Activated CD8-positive, alpha-beta T cell treated with anti-CD3 and anti-CD28 coated beads for 36 hours (primary cell): ENCODE measurements around the gene ANK3. TPM values are rescaled to one million over a fixed set of nuclear protein-coding genes. Genes with fewer than 3 reads are reported as not detected.

Source experiments
- ATAC-seq: fragments of 200-7000 bp; cut with Tn5 transposase; one replicate; pipeline ENCODE4 v1.10.0; 2021; ENCODE audit warnings: mild to moderate bottlenecking, moderate library complexity
- CTCF ChIA-PET: fragments of 350-600 bp; sonication (Branson Sonifier 250); formaldehyde crosslinking; loops from one replicate; lab custom pipeline; 2021; ENCODE audit warnings: antibody characterized with exemption; lab: Charles Lee
- POLR2A ChIA-PET: fragments of 350-600 bp; sonication (Branson Sonifier 250); formaldehyde crosslinking; loops from one replicate; lab custom pipeline; 2021; ENCODE audit warnings: antibody characterized with exemption; lab: Charles Lee
- DNase-seq: peaks from one replicate; pipeline ENCODE4 v3.0.0-alpha.2; 2020
- H3K27ac Mint-ChIP-seq: one replicate; pipeline ENCODE4 v1.8.0; 2021; ENCODE audit warnings: mild to moderate bottlenecking, mixed read lengths
- H3K27me3 Mint-ChIP-seq: one replicate; pipeline ENCODE4 v1.8.0; 2021; ENCODE audit warnings: mixed read lengths
- H3K36me3 Mint-ChIP-seq: one replicate; pipeline ENCODE4 v1.8.0; 2021; ENCODE audit warnings: low read depth, mixed read lengths
- H3K4me1 Mint-ChIP-seq: one replicate; pipeline ENCODE4 v1.8.0; 2021; ENCODE audit warnings: low read depth, mixed read lengths
- H3K4me3 Mint-ChIP-seq: one replicate; pipeline ENCODE4 v1.8.0; 2021; ENCODE audit warnings: mild to moderate bottlenecking, moderate library complexity, mixed read lengths
- H3K9me3 Mint-ChIP-seq: one replicate; pipeline ENCODE4 v1.8.0; 2021; ENCODE audit warnings: mixed read lengths
- CTCF ChIP-seq: fragments of 200-600 bp; IDR thresholded peaks from one replicate; pipeline ENCODE4 v1.8.0; 2022; ENCODE audit warnings: antibody characterized with exemption, mild to moderate bottlenecking
- intact Hi-C: fragments of 100-400 bp; cut with micrococcal nuclease; formaldehyde crosslinking; loops from one replicate; pipeline ENCODE4 v1.10.0; 2022
- total RNA-seq, 2 experiments: library from RNA; stranded (reverse); gene quantifications; one replicate each; pipeline ENCODE4 v1.2.3, GENCODE V29; 2021

ANK3 gene
- total RNA-seq, result 10 to 100 TPM; 10.3 to 12.0 TPM

- Mint-ChIP-seq H3K4me3 (no peak within 1 kb of the TSS), H3K4me1 (peaks cover 6% of the 10 kb centered on the region), H3K27me3 (no peaks in the 10 kb centered on the region), H3K27ac (no peak within 1 kb of the TSS), H3K9me3 (no peaks in the 10 kb centered on the region), H3K36me3 (no peaks in the 10 kb centered on the region)
- CTCF ChIA-PET, result no interaction called here
- DNase-seq (no peak), ATAC-seq (no peak)
- intact Hi-C loops, result no loop called here
- no peak for TF ChIP-seq CTCF
- POLR2A ChIA-PET, result no interaction called here
Measured at GRCh38 chr10:60389413-60390025, at the start of gene ANK3. Gene ANK3 (minus strand): TSS chr10:60389875. CDS start chr10:60389538, 337 bp downstream.

DNA sequence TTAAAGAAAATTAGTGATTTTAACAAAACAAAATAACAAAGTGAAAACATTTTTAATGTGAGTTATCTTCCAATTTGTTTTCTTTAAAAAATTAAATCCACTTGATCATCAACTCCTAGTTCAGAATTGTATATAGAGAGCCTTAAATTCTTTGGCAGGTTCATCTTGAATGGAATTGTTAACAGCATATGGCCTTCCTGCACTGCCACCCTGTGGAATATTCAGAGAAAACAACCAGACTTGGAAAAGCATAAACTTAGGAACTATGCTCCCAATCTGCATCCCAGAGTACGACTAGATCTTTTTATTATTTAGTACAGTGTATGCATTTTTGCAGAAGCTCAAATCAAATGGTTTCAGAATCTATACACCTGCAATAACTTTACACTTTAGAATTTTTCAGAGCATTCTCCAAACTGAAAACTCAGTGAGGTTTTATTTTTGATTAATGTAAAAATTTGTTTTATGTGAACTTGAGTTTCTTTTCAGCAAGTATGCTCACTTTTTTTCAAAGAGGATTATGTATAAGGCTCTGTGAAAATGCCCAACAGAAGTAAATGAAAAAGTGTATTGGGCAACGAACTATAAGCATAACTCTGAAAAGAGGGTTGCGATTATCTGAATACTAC lies 44.9 kb upstream of the ANK3 start:
- ATAC-seq, result no peak
- intact Hi-C loops, result loop anchor here (10.0 kb wide), 1 partner anchor 230 kb away; no protein-coding TSS in a partner anchor
- no peaks in the 10 kb centered on the region for H3K9me3 Mint-ChIP-seq
- H3K36me3 Mint-ChIP-seq, result no peaks in the 10 kb centered on the region
- H3K4me3 Mint-ChIP-seq, result no peak overlapping the region
- ChIA-PET CTCF (interaction anchor here (0.9 to 1.5 kb wide), 6 partner anchors 10 to 320 kb away, joined by 3 to 5 read pairs (median 4); no protein-coding TSS in a partner anchor), POLR2A (no interaction called here)
- H3K27ac Mint-ChIP-seq, result no peak overlapping the region
- H3K27me3 Mint-ChIP-seq, result no peaks in the 10 kb centered on the region
- TF ChIP-seq CTCF, result peak; percentile 63
- H3K4me1 Mint-ChIP-seq, result no peaks in the 10 kb centered on the region
- peak; percentile 12 for DNase-seq

DNA sequence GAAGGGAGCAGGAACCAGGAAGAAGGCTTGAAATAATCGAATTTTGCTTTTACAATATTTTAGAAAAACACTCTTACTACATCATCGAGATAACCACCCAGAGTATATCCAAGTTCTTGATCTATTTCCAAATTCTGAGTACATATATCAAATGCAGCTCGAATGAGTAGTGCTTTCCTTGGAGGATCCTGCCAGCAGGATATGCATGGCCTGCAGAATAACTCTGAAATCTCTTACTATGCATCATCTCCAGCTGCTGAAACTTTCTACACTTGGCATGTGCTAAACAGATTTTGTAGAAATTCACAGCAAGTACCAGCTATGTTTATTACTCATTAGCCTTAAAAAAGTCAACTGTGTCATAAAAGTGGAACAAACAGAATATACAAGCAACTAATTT lies 44.0 kb upstream of the ANK3 start:
- POLR2A ChIA-PET, result no interaction called here
- CTCF ChIA-PET, result interaction anchor here (0.8 to 1.5 kb wide), 7 partner anchors 11 to 319 kb away, joined by 3 to 5 read pairs (median 4); no protein-coding TSS in a partner anchor
- DNase-seq (no peak), ATAC-seq (no peak)
- intact Hi-C loops, result loop anchor here (10.0 kb wide), 1 partner anchor 229 kb away; no protein-coding TSS in a partner anchor
- Mint-ChIP-seq H3K27me3 (no peaks in the 10 kb centered on the region), H3K27ac (no peak overlapping the region), H3K9me3 (no peaks in the 10 kb centered on the region), H3K4me3 (no peak overlapping the region), H3K4me1 (no peaks in the 10 kb centered on the region), H3K36me3 (no peaks in the 10 kb centered on the region)
- TF ChIP-seq CTCF, result no peak

DNA sequence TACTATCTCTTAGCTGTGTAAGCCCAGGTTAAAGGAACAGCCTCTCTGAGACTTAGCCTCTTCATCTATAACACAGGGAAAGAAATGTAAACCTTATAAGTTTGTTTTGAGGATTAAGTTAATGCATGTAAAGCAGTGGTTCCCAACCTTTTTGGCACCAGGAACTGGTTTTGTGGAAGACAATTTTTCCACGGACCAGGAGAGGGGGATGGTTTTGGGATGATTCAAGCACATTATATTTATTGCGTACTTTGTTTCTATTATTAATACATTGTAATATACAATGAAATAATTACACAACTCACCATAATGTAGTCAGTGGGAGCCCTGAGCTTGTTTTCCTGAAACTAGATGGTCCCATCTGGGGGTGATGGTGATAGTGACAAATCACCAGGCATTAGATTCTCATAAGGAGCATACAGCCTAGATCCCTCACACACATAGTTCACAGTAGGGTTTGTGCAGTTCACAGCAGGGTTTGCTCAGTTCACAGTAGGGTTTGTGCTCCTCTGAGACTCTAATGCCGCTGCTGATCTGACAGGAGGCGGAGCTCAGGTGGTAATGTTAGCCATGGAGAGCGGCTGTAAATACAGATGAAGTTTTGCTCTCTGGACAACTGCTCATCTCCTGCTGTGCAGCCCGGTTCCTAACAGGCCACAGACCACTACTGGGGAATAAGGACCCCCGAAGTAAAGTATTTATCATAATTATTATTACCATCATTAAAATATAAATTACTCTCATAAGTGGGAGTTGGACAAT lies 41.3 kb upstream of the ANK3 start:
- ChIA-PET CTCF (no interaction called here), POLR2A (no interaction called here)
- H3K27me3 Mint-ChIP-seq, result no peaks in the 10 kb centered on the region
- no peak for TF ChIP-seq CTCF
- intact Hi-C loops, result loop anchor here (10.0 kb wide), 1 partner anchor 226 kb away; no protein-coding TSS in a partner anchor
- no peaks in the 10 kb centered on the region for H3K9me3 Mint-ChIP-seq
- H3K4me3 Mint-ChIP-seq, result no peak overlapping the region
- DNase-seq (no peak), ATAC-seq (no peak)
- H3K36me3 Mint-ChIP-seq, result no peaks in the 10 kb centered on the region
- no peaks in the 10 kb centered on the region for H3K4me1 Mint-ChIP-seq
- H3K27ac Mint-ChIP-seq, result no peak overlapping the region
